OCI-M2 (cell line): ENCODE results near the gene LRPAP1.
"Not testable (repeated sequence)": the region's sequence is repeated elsewhere in the genome, so short reads cannot be mapped to it uniquely, and the experiment has no call there.

Source experiments
- DNase-seq: peaks from one replicate; lab custom pipeline; 2025; ENCODE audit not compliant: unreplicated experiment; lab: John Stamatoyannopoulos, UW

Gene LRPAP1

DNA sequence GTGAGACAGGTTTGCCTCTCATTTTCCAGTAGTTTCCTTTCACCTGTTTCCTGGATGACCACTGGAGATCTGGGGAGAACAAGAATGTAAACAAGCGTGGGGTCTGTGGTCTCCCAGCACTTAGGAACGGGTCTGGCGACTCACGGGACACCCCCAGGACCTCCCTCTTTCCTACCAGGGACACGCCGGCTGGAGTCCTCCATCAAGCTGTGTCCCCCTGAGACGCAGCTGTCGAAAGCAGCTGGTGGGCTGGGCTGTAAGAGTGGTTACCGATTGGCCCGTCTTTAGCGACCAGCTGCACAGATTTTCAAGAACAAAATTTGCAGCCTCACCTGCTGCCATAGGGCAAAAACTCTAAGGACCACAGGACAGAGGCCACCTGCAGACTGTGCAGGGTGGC lies 11.9 kb downstream of the LRPAP1 start:
- no peak for DNase-seq

DNA sequence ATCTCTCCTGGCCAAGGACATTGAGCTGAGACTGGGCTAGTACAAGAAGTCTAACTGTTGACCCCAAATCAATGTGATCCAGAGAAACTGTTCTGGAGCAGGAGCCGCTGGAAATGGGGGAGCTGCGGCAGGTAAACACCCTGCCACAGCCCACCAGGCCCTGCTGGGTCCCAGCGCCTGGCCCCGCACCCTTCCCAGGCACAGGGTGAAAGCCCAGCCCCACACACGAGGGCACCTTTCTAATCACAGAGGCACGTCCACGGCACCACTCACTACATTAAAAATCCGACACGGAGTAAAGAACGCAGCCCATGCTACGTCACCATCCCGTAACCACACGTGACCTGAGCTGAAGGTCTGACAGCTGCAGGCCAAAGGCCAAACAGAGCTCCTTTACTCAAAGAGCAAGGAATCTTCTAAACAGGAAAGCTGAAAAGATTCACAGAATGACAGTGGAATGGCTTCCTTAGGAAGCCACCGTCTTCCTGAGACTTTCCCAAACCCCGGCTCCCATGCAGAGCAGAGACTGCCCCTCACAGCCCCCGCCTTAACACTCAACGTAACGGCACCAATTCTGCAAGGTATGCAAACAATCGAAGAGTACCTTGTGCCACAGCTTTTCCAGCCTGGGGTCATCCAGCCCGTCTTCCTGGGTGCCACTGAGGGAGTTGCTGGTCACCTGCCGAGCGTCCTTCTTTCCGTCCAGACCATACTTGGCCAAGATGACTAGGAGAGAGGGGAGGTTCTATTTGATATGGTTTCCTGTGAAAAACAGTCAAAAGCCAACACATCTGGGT lies 12.6 kb downstream of the LRPAP1 start:
- DNase-seq, result no peak

DNA sequence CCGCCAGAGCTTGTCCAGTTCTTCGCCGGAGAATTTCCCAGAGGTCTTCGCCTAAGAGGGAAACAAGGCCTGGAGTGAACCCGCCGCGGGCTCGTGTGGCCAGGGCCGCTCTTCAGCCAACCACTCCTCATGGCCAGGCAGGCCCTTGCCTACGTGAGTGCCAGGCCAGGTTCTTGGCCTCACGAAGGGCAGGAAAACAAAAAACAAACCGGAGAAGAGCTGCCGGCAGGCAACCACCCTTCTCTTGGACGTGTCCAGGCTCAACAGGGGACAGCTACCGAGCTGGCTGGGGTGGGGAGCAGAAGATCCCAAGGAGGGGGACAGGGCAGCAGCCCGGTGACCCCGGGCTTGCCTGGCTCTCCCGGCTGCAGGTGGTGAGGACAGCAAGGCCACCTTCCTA lies 13.3 kb downstream of the LRPAP1 start:
- no peak for DNase-seq

DNA sequence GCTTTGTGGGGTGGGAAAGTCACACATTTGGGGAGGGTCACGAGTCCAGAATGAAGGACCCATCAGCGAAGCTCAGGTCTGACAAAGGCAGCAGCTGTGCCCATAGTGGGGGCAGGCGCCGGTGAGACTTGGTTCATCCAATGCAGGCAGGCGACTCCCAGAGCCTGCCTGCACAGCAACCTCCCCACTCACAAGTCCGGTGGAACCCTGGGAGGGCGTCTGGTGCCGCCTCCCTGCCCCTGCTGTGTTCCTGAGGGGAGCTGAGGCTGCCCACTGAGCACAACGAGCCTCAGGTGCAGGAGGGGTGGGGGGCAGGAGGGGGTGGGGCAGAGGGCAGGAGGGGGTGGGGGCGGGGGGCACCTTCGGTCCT lies 13.7 kb downstream of the LRPAP1 start:
- DNase-seq, result no peak

DNA sequence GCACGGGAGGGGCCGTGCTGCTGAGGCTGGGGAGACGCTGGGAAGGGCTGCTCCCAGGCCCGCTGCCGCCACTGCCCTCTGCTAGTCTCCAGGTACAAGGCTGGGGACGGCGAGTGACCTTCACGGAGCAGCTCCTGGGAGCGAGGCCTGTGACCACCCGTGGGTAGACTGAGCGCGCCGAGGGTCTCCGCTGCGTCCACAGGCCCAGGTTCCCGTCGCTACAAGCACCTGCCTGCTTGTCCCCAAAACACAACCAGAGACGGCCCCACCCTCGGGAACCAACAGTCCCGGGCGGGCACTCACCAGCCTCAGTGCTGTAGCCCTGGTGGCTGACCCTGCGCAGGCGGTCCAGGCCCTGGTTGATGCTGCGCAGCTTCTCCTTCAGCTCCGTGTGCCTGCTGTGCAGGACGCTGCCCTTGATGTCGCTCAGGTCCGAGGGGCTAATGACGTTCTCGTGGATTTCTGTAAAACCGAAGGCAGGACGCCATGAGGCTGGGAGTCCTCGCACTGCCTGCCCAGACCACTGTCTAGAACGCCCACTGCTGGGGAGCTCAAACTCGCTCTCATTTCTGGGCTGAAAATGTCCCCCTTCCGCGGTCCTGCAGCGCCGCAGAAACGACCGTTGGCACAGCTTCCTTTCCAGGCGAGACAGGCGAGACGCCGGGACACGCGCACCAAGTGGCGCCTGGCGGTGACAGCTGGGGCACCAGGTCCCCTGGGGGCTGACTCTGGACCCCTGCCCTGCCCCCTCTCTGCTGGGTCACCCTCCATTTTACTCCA lies 14.3 kb downstream of the LRPAP1 start:
- DNase-seq, result no peak

DNA sequence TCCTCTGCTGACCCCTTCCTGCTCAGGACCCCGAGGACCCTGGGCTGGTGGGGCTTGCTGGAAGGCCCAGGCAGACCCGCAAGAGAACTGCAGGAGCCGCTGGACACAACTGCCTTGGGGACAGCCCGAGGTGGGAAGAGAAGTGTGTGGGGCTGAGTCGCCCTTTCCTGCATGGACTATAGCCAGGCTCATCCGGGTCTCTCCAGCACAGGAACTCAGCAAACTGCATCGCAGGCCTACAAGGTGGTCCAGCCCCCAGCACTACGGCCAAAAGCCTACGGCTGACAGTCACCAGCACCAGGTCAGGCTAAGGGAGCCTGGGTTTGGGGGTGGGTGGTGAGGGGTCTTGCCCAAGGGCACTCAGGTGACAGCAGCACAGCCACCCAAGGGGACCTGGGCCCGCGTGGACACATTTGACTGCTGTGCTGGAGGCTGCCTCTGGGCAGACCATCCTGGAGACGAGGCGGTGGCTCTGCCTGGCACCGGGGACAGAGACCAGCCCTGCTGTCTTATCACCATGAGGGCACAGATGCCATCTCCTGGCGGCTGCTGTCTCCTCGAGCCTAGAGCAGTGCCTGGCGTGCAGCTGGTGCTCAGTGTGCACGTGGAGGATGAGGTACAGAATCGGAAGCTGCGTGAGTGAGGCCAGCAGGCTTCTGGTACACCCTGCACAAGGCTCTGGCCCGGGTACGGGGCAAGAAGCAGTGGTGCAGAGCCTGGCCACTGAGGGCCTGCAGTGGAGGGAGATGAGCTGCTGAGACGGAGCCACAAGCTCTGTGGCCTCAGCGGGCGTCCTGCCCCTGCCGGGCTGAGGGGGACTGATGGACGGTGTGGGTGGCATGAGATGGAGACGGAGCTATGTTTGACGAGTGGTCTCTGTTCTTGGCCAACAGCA lies 15.1 kb downstream of the LRPAP1 start:
- no peak for DNase-seq

DNA sequence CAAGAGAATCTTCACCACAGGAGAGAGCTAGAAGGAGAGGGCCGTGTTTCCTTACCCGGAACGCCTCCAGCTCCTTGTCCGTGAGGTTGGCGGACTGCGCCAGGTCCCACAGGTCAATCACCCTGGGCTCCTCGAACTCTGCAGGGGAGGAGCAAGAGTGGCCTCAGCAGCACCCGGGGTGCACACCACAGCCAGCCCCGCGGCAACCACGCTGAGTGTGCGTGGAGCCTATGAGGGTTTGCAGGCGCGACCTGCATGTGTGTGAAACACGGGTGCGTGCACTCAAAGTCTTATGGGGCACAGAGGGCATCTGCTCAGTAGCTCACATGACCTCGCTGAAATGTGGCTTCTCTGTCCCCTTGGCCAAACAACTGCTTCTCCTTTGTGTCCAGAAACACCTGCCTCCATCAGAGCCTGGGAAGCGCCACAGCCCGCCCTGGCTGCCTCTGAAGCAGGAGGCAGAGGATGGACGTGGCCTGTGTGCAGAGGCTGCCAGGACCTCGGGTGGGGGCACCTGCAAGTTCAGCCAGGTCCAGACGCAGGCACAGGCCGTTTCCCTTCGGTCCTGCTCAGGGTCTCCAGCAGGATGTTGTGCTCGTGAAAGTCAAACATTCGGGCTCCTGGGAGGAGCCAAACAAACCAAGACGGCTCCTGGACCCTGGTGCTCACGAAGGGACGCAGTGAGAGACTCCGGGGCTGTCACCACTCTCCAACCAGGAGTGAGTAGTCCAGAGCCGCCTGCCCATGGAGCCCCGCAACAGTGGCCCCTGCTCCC lies 16.0 kb downstream of the LRPAP1 start:
- DNase-seq, result no peak

DNA sequence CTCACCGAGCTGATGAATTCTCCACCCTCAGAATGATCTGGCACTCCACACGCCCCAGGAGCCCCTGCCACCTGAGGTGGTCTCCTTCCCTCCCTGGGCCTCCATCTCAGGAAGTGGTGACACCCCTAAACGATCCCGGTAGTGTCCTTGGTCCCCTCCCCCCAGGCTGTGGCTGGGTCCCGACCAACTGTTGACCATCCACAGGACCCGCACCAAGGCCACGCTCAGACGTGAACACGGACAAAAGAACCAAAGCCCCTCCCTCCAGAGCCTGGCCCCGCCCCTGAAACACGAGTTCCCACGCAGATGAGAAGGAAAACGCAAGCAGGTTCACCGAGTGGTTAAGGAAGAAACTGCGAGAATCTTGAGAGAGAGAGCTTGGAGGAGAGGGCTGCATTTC lies 16.6 kb downstream of the LRPAP1 start:
- DNase-seq, result no peak

DNA sequence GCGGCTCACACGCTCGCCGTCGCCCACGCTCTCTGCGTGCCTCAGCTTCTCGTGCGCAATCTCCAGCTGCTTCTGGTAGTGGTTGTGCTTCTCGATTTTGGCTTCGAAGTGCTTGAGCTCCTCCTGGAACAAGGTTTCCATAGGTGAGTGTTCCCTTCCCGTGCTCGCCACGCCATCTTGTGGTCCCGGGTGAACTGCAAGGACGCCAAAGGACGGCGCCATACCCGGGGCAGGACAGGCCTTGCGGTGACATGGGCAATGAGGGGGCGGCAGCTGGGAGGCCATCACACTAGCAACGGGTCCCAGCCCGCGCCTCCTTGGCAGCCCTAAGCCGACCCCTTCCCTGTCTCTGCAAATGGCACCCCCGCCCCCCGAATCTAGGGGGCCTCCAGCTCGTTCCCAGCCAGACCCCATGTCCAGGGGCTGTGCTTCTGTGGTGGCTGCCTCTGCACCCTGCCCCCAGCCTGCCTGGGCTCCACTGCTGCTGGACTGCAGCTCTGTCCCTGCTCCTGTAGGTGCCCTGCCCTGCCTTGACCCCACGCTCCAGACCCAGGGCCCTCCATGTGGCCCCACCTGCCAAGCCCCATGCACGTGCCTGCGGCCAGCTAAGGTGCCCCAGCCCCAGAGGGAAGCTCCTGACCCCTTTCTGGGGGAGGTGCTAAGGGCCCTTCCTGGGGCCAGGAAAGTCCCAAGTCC lies 17.3 kb downstream of the LRPAP1 start:
- no peak for DNase-seq

DNA sequence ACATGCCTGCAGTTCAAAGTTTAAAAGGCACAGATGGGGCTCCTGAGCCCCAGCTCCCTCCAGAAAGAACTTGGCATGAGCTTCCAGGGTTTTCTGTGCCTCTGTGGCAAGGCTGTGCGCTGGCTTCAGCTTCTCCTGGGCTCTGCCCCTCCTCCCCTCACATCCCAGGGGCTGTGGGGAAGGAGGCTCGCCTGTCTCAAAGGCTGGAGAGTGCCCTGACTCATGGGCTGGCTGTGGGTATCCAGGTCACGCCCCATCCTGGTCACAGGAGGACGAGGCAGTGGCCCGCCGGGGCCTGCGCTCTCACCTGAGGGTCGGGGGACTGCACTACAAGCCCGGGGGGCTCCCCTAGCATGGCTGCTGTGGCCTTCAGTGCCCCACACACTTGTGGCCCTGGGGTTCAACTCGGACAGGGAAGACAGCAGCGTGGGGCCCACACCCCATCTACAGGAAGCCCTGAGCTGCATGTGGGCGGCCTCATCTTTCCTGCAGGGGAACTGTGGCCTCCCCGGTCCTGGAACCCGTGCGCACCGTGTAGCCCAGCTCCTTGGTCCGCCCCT lies 17.9 kb downstream of the LRPAP1 start:
- no peak for DNase-seq

DNA sequence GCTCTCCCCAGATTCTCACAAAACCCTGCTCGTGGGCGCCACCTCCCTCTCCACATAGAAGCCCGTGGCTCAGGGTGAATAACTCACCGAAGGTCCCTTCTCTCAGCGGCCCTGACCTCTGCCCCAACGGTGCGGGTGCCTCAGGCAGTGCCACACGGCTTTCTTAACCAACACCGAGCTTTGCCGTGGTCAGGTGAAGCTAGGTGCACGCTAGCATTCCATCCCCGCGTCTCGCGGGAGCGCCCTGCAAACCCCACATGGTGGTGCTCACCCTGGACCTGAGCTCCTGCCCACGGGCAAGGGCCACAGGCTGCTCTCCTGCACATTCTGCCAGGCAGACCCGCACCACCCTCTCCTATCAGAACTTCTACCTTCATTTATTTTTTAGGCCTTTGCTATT lies 18.4 kb downstream of the LRPAP1 start:
- no peak for DNase-seq

DNA sequence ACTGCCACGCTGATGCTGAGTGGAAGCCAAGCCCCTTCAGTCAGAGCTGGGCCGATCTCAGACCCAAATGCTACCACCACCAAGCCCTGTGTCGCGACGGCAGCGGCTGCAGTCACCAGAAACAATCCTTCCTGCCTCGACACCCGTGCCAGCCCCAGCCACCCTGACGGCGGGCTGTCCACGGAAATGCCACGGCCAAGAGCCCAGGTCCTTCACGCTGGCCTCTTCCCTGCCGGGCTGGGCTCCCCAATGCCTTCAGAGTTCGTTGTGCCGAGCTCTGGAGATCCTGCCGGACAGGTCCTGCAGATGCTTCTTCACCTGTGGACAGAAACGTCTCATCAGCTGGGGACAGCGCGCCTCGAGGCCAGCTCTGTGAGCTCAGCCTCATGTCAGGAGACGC lies 19.5 kb downstream of the LRPAP1 start:
- DNase-seq, result no peak

DNA sequence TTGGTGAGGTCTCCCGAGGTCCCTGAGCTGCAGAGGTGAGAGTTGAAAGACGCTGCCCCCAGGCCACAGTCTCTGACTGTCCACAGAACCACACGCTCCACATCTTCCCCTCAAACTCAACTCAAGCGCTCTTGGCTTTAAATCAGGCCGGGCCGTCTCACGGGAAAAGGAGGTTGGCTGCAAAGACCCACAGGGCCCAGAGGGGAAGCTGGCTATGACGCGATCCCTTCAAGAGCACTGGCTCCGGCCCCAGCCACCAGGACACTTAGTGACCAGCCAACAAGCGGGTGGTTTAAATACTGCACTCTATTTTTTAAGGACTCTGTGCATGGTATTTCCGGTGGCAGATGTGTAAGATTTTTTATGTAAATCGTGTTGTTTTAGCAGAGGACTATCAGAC lies 19.9 kb downstream of the LRPAP1 start:
- no peak for DNase-seq

DNA sequence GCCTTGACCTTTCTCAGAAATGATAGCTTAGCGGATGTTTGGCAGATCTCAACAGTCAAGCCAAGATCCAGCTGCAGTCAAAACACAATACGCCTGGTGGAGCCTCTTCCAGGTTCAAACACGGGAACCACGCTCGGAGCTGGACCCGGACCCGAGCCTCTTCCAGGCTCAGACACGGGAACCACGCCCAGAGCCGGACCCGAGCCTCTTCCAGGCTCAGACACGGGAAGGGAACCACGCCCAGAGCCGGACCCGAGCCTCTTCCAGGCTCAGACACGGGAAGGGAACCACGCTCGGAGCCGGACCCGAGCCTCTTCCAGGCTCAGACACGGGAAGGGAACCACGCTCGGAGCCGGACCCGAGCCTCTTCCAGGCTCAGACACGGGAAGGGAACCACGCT lies 20.6 kb downstream of the LRPAP1 start:
- DNase-seq, result not testable (repeated sequence)

DNA sequence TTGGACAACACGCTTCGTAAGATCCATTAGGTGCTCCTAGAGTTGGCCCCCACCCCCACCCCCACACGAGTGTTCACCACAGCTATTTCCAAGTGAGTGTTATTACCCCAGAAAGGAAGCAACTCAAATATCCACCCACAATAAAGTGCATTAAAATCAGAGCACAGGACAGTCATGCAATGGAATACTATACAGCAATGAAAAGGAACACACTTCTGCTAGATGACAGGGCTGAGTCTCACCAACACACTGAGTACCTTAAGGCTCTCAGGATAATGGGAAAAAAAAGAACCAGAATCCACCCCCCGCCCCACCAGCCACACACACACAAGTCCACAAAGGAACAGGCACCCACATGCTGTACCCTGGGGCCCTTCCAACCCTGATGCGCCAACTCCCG lies 21.0 kb downstream of the LRPAP1 start:
- no peak for DNase-seq

DNA sequence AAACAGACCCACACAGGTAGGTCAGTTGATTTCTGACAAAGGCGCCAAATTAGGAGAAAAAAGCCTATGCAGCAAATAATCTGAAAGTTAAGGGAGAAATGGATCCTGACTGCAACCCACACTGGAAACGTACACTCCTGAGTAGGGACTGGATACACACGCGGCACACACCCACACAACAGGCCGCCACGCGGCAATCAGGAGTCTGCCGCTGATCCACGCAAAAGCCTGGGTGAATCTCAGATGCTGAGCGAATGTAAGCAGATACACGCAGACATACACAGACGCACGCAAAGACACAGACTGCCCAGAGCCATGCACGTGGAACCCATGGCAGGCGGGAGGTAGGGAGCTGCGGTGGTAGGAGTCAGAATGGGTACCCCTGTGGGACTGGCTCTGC lies 21.7 kb downstream of the LRPAP1 start:
- no peak for DNase-seq

DNA sequence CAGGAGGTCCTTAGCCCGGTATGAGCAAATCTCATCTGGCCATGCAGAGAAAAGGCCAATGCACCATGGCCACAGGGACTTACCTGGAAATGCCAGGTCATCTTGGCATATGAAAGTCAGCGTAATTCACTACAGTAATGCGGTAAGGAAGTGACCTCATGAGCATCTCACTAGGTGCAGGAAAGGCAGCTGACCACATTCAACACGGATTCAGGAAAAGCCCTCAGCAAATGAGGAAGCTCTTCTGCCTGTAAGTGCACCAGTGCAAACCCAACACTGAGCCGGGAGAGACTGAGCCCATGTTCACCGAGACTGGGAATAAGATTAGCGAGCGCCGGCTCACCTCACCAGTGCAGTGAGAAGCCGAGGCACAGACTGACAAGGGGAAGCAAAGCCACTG lies 23.7 kb downstream of the LRPAP1 start:
- no peak for DNase-seq

DNA sequence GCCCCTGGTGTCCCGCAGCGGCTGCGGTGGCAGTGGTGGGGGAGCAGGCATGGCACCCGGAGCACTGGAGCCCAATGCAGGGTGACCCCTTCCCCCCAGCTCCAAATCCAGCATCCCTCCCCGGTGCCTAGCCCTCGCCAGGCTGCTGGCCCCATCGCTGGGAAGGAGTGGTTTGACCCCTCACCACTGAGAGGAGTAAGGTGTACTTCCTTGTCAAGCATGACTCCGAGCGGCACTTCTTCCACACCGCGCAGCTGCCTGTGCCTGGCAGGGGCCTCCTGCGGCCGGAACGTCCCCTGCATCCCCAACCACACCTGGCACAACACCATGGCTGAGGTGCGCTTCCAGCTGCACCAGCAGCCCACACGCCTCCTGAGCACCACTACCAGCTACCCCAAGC lies 27.0 kb downstream of the LRPAP1 start:
- no peak for DNase-seq

DNA sequence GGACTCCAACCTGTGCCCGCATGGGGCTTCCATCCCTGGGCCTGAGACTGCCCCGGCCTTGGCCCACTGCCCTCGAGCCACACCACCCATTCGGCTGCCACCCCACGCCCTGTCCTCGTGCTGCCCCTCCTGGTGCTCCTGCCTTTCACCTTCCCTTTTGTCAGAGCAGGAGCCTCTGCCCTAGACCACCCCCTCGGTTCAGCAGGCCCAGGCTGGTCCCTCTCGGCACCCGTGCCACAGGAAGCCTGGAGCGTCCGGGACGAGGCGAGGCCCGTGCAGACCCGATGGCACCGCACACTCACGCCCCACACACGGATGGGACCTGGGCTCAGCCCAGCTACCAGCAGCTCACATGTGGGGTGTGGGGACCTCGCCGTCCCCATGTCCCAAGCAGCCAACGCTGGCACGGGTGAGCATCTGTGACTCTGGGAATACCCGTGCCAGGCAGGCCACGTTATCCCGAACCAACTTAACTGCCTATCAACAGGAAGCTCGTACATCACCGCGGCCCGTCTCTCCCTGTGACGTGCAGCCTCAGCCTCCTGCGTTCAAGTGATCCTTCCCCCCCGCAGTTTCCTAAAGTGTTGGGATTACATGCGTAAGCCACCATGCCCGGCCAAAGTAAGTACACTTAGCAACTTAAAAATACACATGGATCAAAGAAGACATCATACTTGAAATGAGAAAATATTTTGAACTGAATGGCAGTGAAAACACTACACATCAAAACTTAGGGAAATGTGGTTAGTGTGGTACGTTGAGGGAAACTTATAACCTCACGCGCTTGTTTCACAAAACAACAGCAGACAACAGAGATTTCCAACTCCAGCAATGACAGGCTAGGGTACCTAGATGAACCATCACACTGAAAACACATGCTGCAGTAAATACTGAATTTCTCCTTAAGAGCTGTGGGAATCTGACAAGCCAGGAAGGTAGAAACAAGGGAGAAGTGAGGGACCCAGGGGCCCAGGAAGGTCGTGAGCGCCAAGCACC lies 29.0 kb downstream of the LRPAP1 start:
- no peak for DNase-seq
